Ovary (tissue), 3 donors: Measurements from ENCODE around the gene KCNH5.

Source experiments
- POLR2A ChIP-seq: fragments of 450-650 bp; IDR thresholded peaks from one replicate; pipeline ENCODE4 v1.6.1; 2017; ENCODE audit warnings: antibody characterized with exemption, mild to moderate bottlenecking, moderate library complexity
- TF ChIP-seq, protein P1 (sequence below), 3 donors: fragments of 450-650 bp in 2 of 3; fragments of 200-600 bp in 1 of 3; IDR thresholded peaks; one replicate each; pipeline versions ENCODE4 v1.5.1 to v1.8.0; 2016 to 2022; ENCODE audit warnings: antibody characterized with exemption in 3 of 3, mild to moderate bottlenecking in 1 of 3
- donor health status: DM: no; HTN: no; CAD: no.

DNA sequence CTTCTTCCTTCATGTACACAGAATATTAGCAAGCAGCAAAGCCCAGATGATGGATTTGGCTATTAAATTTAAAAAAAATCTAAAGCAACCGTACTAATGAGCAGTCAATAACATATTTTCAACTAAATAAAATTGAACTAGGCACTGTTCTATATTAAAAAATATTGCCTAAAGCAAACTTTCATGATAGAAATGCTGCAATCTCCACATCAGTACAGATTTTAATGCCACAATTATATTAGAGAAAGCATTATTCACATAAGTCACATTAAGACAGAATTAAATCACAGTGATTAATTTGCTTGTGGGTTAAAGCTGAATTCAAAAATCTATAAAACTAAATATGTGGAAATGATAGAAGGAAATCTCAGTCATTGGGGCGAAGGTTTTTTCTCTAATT, 200.7 kb downstream of the KCNH5 start:
- no peak for TF ChIP-seq POLR2A
- TF ChIP-seq, protein P1, sequence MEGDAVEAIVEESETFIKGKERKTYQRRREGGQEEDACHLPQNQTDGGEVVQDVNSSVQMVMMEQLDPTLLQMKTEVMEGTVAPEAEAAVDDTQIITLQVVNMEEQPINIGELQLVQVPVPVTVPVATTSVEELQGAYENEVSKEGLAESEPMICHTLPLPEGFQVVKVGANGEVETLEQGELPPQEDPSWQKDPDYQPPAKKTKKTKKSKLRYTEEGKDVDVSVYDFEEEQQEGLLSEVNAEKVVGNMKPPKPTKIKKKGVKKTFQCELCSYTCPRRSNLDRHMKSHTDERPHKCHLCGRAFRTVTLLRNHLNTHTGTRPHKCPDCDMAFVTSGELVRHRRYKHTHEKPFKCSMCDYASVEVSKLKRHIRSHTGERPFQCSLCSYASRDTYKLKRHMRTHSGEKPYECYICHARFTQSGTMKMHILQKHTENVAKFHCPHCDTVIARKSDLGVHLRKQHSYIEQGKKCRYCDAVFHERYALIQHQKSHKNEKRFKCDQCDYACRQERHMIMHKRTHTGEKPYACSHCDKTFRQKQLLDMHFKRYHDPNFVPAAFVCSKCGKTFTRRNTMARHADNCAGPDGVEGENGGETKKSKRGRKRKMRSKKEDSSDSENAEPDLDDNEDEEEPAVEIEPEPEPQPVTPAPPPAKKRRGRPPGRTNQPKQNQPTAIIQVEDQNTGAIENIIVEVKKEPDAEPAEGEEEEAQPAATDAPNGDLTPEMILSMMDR (IDR thresholded peaks at IDR 0.05) = no peak
